Hypothalamus (tissue), 51 donors: ENCODE results near the gene RMND1.
A peak's percentile ranks its signal among the peaks of the same experiment; 100 is the strongest.
"Not testable (repeated sequence)": the region's sequence is repeated elsewhere in the genome, so short reads cannot be mapped to it uniquely, and the experiment has no call there.

Experiments used
- DNase-seq, 51 donors: peaks; one replicate each; lab custom pipeline; 2025; lab: John Stamatoyannopoulos, UW

RMND1 gene

GRCh38 chr6:151388236-151388635, 63.7 kb downstream of the RMND1 start:
- no peak for DNase-seq

- no peak for DNase-seq
Measured at GRCh38 chr6:151387175-151387970, 64.6 kb downstream of the RMND1 start.

DNA sequence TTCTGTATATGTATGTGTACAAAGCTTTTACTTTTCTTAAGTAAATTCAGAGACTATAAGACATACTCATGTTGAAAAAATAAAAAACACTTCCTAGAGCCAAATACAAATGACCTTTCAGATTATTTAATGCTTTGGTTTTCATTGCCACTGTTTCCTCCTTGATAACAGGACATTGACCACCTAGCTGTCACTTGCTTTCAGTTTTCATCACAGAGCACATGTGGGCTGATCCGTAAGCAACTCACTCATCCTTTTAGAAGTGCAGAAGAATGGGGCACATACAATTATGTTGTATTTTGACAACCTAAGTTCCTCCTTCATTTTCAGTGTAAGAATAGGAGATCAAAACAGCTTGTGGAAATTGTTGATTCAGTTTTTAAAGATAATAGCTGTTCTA, 66.7 kb downstream of the RMND1 start:
- no peak for DNase-seq

DNA sequence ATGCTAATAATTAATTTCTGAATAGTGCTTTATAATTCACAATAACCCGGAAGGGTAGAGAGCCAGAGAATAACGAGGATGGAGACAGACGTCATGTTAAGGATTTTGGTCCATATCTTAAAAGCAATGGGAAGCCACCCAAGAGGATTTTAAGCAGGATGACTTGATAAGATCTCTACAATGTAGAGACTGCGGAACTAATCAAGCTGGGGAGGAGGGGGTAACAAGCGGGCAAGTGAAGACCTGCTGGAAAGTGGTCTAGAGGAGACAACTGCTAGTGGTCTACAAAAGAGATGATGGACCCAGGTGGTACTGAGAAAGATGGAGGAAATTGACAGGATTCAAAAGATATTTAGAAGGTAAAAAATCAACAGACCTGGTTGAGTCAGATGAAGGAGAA, 67.8 kb downstream of the RMND1 start:
- DNase-seq = no peak

- not testable (repeated sequence) for DNase-seq
Measured at GRCh38 chr6:151382631-151383030, 69.3 kb downstream of the RMND1 start.

- DNase-seq = no peak
Measured at GRCh38 chr6:151381722-151382121, 70.2 kb downstream of the RMND1 start.

DNA sequence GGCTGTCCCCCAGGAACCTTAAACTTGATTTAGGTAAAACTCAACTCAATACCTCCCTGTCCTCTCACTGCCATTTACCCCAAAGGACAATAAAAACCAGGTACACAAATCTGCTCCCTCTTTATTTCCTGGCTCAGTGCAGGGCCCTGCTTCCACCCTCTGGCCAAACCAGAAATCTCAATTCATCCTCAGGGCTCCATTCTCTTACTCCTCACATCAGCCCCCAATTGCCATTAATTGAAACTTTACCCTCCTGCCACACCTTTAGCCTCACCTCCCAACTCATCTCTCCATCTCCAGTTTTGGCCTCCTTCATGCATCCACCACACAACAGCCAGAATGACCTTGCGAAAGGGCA, 71.1 kb downstream of the RMND1 start:
- DNase-seq = no peak

- peak in 12 of 51 donors; percentile 3 to 24 (median 10) for DNase-seq
Measured at GRCh38 chr6:151379933-151380847, 71.7 kb downstream of the RMND1 start.

- no peak for DNase-seq
Measured at GRCh38 chr6:151377095-151377494, 74.8 kb downstream of the RMND1 start.

GRCh38 chr6:151376440-151376839, 75.5 kb downstream of the RMND1 start:
- no peak for DNase-seq

- DNase-seq = no peak
Measured at GRCh38 chr6:151375833-151376232, 76.1 kb downstream of the RMND1 start.

- no peak for DNase-seq
Measured at GRCh38 chr6:151374036-151374683, 77.8 kb downstream of the RMND1 start.

GRCh38 chr6:151372164-151372563, 79.8 kb downstream of the RMND1 start:
- DNase-seq = no peak

GRCh38 chr6:151370509-151371078, 81.3 kb downstream of the RMND1 start:
- DNase-seq = no peak

GRCh38 chr6:151365233-151365632, 86.7 kb downstream of the RMND1 start:
- DNase-seq = no peak

- DNase-seq = no peak
Measured at GRCh38 chr6:151359486-151359885, 92.4 kb downstream of the RMND1 start.

GRCh38 chr6:151358475-151358874, 93.5 kb downstream of the RMND1 start:
- DNase-seq = no peak

- no peak for DNase-seq
Measured at GRCh38 chr6:151357758-151358436, 94.0 kb downstream of the RMND1 start.

- not testable (repeated sequence) for DNase-seq
Measured at GRCh38 chr6:151356983-151357382, 94.9 kb downstream of the RMND1 start.
